Measurements from ENCODE around the gene ZNF518B.

GRCh38 chr4:10502717-10503116, 45.5 kb upstream of the ZNF518B start:
- TF ChIP-seq CTCF (IDR thresholded peaks at IDR 0.05) (no peak), POLR2AphosphoS5 (IDR thresholded peaks at IDR 0.05) (no peak), EP300 (IDR thresholded peaks at IDR 0.05) (no peak)
